Subcutaneous adipose tissue (tissue), 4 donors: ENCODE measurements around the gene TBX15. TPM values are rescaled to one million over a fixed set of nuclear protein-coding genes. Genes with fewer than 3 reads are reported as not detected.

Experiments
- CTCF ChIP-seq: fragments of 450-650 bp; IDR thresholded peaks from one replicate; pipeline ENCODE4 v1.5.1; 2016; ENCODE audit warnings: low read depth, mild to moderate bottlenecking, control low read depth, antibody characterized with exemption, moderate library complexity
- total RNA-seq, 4 donors: library from RNA; depleted of rRNA; stranded (reverse); fragments of >200 nt; gene quantifications; one replicate each; pipeline ENCODE4 v1.1.0, GENCODE V29; 2016

TBX15 gene
- total RNA-seq, 4 donors from 2014 or later: 68.9 to 102 (median 77.0) TPM

- no peak for TF ChIP-seq CTCF
These were observed 3.9 kb downstream of the TBX15 start for GRCh38 chr1:118984086-118984721.

- TF ChIP-seq CTCF: no peak
These were observed 4.5 kb downstream of the TBX15 start for GRCh38 chr1:118983558-118984041.

- TF ChIP-seq CTCF: no peak
These were observed 5.2 kb downstream of the TBX15 start for GRCh38 chr1:118982821-118983557.

GRCh38 chr1:118982266-118982665 lies 5.9 kb downstream of the TBX15 start:
- TF ChIP-seq CTCF: no peak

- no peak for TF ChIP-seq CTCF
These were observed 6.7 kb downstream of the TBX15 start for GRCh38 chr1:118981436-118981835.

GRCh38 chr1:118979754-118980575 lies 8.2 kb downstream of the TBX15 start:
- TF ChIP-seq CTCF: no peak
